NCI-H2029 (cell line): ENCODE results near the gene TTLL11.
"Not testable (repeated sequence)": the region's sequence is repeated elsewhere in the genome, so short reads cannot be mapped to it uniquely, and the experiment has no call there.

ENCODE experiments used
- DNase-seq: peaks from one replicate; lab custom pipeline; 2025; lab: John Stamatoyannopoulos, UW

The TTLL11 gene

GRCh38 chr9:122125509-122126330 is 32.6 kb upstream of the TTLL11 start:
- no peak for DNase-seq

DNA sequence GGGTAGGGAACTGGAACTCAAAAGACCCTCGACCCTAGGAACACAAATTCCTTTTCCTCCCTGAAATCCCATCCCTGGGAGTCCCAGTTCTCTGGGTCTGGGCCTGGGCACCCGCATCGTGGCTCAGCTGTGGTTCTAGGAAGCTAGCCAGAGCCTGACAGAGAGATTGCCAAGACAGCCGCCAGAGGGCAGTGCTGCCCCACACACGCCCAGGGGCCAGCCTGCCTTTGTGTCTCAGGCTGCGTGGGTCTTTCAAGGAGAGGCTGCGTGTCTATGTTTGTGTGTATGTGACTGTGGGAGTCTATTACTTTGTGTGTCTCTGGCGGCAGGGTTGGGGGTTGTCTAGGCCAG is 32.0 kb upstream of the TTLL11 start:
- DNase-seq: peak; percentile 39

GRCh38 chr9:122124528-122124927 is 31.4 kb upstream of the TTLL11 start:
- DNase-seq: no peak

DNA sequence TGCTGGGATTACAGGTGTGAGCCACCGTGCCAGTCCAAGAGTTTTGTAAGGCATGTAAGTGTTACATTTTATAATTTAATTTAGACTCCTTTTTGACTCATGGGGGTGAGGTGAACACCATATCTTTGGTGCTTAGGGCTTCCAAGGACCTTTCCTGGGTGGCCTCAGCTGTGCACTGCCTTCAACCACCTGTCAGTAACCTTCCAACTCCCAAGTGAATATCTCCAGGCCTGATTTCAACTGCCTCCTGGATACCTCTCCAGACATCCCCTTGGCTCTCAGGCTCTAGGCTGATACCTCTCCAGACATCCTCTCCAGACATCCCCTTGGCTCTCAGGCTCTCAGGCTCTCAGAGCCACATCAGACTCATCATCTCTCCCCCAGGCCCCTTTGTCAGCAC is 30.9 kb upstream of the TTLL11 start:
- no peak for DNase-seq

DNA sequence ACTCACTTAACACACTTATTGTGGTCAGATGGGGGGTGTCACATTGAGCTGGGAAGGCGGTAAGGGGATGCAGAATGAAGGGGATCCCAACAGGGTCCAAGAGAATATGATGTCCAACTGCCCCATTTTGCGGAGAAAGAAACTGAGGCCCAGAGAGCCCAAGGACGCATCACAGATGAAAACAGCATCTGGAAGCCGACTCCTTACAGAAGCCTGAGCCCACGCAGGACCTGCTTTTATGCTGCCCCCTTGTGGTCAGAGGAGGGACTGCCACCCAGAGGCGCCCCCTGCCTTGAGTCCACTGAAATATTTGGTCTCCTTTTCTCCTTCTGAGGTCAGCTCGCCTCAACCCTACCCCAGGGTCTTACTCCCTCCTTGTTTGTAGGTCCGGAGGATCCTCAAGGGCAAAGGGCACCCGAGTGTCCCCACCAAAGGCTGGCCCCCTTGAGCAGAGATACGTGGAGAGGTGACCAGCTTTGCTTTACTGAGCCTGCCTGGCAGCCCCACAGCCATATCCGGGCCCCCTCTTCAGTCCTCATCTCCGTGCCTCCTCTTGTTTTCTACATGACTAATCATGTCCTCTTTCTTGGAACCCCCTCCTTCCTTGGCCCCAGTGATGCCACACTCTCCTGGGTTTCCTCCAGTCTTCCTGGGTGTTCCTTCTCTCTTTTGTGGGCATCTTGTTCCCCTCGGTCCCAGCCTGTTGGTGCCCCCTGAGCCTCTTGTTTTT is 30.0 kb upstream of the TTLL11 start:
- peak; percentile 52 for DNase-seq

- no peak for DNase-seq
Observed at GRCh38 chr9:122122468-122122867, 29.4 kb upstream of the TTLL11 start.

- no peak for DNase-seq
Observed at GRCh38 chr9:122121931-122122330, 28.8 kb upstream of the TTLL11 start.

GRCh38 chr9:122121391-122121790 is 28.3 kb upstream of the TTLL11 start:
- DNase-seq: no peak

- no peak for DNase-seq
Observed at GRCh38 chr9:122120316-122121071, 27.4 kb upstream of the TTLL11 start.

- DNase-seq: no peak
Observed at GRCh38 chr9:122119721-122120120, 26.6 kb upstream of the TTLL11 start.

DNA sequence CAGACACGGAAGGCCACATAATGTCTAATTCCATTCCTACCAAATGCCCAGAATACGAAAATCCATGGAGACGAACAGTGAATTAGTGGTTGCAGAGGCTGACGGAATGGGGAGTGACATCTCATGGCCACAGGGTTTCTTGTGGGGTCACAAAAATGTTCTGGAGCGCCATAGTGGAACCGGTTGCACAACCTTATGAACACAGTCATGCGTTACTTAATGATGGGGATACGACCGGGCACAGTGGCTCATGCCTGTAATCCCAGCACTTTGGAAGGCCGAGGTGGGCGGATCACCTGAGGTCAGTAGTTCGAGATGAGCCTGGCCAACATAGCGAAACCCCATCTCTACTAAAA is 26.0 kb upstream of the TTLL11 start:
- no peak for DNase-seq

DNA sequence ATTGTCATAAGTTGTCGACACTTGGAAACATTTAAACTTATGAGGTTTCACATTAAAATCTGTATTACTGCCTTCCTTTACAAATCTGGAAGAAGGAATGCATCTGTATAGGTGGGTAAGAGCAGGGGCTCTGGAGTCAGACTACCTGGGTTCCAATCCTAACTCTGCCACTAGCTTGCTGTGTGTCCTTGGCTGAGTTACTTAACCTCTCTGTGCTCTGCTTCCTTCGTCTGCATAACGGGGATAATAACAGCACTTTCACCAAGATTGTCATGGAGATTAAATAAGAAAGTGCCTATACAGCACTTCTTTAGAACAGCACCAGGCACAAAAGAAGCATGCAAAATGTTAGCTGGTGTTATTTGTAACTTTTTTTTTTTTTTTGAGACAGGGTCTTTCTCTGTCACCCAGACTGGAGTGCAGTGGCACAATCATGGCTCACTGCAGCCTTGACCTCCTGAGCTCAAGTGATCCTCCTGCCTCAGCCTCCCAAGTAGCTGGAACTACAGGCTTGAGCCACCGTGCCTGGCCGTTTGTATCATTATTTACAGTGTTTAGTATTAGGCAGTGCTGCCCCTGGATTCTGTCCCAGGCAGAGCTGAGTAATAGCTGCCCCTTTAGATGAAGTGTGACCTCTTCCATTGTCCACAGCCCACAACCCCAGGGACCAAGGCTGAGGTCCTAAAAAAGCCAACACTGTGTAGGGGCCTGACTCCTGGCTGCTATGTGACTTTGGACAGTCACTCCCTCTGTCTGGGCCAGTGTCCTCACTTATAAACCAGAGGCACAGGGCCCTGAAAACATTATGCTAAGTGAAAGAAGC is 25.4 kb upstream of the TTLL11 start:
- DNase-seq: no peak

DNA sequence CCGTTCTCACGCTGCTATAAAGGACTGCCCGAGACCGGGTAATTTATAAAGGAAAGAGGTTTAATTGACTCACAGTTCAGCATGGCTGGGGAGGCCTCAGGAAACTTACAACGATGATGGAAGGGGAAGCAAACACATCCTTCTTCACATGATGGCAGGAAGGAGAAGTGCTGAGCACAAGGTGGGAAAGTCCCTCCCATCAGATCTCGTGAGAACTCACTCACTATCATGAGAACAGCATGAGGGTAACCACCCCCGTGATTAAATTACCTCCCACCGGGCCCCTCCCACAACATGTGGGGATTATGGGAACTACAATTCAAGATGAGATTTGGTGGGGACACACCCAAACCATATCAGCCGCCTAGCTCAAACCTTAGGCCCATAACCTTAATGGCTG is 24.1 kb upstream of the TTLL11 start:
- DNase-seq: not testable (repeated sequence)

DNA sequence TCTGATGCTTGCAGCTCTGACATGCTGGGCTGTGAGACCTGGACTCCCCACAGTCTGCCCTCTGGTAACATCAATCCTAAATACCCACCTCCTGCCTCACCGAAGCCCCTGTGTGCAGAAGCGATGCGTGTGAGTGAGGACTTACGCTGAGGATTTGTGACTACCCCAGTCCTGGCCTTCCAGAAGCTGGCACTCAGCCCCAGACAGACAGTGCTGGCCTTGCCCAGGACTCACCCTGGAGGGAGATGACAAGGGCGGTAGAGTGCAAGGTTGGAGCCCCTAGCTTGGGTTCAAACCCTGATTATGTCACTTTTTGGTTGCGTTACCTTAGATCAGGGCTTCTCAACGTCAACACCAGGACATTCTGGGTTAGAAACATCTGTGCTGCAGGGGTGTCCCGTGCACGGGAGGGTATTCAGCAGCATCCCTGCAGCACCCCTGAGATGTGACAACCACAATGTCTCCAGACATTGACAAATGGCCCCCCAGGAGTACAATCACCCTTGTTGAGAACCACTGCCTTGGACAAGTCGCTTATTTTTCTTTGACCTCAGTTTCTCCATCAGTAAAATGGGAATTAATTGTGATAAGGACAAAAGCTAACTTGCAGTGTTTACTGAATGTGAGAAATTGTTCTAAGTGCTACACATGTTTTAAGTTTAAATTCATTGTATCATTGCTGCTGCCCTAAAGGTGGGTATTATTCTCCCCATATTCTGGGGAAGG is 23.5 kb upstream of the TTLL11 start:
- DNase-seq: no peak

GRCh38 chr9:122116040-122116439 is 22.9 kb upstream of the TTLL11 start:
- DNase-seq: no peak

DNA sequence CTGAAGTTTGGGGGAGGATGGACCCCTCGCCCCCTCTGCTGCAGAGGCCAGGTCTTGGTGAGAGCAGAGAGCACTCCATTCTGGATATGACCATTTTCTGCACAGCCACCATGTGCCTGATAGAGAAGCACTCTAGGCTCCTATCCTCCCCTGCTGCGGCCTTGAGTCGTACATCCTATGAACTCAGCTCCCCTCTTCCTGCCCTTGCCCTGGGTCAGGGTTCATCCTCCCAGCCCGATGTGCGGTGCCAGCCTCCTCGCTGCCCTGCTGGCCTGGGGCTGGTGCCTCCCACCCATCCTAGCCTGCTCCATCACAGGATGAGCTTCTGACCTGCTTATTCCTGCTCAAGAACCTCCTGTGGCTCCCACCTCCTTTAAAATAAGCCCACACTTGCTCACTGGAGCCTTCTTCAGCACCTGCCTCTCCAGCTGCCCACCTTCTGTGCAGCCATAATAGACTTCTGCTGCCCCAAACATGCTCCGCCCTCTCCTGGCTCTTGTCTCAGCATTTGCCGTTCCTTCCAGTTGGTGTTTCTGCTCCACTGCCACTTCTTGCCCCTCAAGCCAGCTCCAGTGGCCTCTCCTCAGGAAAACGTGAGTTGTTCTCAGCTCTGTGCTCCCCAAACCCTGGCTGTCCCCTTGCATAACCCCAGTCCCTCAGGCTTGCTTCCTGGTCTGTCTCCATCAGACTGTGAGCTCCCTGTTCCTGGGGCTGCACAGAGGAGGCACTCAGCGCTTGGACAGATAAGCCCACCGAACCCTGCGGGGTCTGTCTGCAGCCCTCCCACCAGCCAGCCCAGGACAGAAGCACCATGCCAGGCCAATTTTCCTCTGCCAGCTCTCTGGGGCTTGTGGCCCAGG is 22.3 kb upstream of the TTLL11 start:
- no peak for DNase-seq

GRCh38 chr9:122113574-122113973 is 20.5 kb upstream of the TTLL11 start:
- DNase-seq: no peak

DNA sequence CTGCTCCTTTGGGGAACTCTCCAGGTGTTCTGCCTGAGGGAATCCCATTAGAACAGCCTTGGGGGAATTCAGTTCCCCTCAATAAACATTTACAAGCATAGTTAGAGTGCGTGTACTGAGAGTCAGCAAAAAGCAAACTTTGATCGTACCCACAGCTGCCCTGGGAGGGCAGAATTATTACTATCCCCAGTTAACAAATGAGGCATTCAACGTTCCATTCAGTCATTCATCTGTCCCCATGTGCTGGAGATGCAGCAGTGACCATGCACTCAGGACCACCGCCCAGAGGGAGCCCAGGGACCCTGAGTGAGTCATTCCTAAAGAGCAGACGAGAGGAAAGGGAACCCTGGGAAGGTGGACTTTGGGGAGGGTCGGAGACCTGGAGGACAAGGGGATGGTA is 19.1 kb upstream of the TTLL11 start:
- DNase-seq: no peak

GRCh38 chr9:122111413-122112085 is 18.4 kb upstream of the TTLL11 start:
- no peak for DNase-seq
